ENCODE measurements around the gene LIN52.

DNA sequence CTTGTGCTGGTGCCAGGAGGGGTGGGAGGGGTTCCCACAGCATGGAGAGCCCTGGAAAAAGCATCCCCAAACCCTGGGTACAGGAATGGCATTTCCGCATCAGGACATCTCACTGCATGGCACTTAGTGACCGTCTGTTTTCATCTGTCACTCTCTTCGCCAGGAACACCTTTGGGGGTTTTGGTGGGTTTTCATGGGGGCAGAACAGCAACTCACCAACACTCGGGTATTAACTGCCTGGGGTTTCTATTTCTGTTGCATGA is 158.0 kb downstream of the LIN52 start:
- no peak for TF ChIP-seq TAF1 (IDR thresholded peaks at IDR 0.05; ENCODE audit: low read depth)
- TF ChIP-seq, protein P1, sequence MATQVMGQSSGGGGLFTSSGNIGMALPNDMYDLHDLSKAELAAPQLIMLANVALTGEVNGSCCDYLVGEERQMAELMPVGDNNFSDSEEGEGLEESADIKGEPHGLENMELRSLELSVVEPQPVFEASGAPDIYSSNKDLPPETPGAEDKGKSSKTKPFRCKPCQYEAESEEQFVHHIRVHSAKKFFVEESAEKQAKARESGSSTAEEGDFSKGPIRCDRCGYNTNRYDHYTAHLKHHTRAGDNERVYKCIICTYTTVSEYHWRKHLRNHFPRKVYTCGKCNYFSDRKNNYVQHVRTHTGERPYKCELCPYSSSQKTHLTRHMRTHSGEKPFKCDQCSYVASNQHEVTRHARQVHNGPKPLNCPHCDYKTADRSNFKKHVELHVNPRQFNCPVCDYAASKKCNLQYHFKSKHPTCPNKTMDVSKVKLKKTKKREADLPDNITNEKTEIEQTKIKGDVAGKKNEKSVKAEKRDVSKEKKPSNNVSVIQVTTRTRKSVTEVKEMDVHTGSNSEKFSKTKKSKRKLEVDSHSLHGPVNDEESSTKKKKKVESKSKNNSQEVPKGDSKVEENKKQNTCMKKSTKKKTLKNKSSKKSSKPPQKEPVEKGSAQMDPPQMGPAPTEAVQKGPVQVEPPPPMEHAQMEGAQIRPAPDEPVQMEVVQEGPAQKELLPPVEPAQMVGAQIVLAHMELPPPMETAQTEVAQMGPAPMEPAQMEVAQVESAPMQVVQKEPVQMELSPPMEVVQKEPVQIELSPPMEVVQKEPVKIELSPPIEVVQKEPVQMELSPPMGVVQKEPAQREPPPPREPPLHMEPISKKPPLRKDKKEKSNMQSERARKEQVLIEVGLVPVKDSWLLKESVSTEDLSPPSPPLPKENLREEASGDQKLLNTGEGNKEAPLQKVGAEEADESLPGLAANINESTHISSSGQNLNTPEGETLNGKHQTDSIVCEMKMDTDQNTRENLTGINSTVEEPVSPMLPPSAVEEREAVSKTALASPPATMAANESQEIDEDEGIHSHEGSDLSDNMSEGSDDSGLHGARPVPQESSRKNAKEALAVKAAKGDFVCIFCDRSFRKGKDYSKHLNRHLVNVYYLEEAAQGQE (IDR thresholded peaks at IDR 0.05; ENCODE audit: borderline replicate concordance): no peak
- TF ChIP-seq, protein P2, sequence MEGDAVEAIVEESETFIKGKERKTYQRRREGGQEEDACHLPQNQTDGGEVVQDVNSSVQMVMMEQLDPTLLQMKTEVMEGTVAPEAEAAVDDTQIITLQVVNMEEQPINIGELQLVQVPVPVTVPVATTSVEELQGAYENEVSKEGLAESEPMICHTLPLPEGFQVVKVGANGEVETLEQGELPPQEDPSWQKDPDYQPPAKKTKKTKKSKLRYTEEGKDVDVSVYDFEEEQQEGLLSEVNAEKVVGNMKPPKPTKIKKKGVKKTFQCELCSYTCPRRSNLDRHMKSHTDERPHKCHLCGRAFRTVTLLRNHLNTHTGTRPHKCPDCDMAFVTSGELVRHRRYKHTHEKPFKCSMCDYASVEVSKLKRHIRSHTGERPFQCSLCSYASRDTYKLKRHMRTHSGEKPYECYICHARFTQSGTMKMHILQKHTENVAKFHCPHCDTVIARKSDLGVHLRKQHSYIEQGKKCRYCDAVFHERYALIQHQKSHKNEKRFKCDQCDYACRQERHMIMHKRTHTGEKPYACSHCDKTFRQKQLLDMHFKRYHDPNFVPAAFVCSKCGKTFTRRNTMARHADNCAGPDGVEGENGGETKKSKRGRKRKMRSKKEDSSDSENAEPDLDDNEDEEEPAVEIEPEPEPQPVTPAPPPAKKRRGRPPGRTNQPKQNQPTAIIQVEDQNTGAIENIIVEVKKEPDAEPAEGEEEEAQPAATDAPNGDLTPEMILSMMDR (IDR thresholded peaks at IDR 0.05; ENCODE audit: poor library complexity, severe bottlenecking): no peak
- no peak for TF ChIP-seq RAD21 (conservative IDR thresholded peaks at IDR 0.05)
- TF ChIP-seq POLR2AphosphoS5 (IDR thresholded peaks at IDR 0.05): no peak
- no peak for TF ChIP-seq EP300 (conservative IDR thresholded peaks at IDR 0.05; ENCODE audit: poor library complexity, severe bottlenecking)
- TF ChIP-seq EZH2 (IDR thresholded peaks at IDR 0.05; ENCODE audit: borderline replicate concordance, insufficient read depth, low read length, poor library complexity, severe bottlenecking): no peak
- TF ChIP-seq SMC3 (conservative IDR thresholded peaks at IDR 0.05; ENCODE audit: poor library complexity): no peak
